ENCODE results near the gene ARVCF. TPM values are rescaled to one million over a fixed set of nuclear protein-coding genes. Genes with fewer than 3 reads are reported as not detected.
A peak's percentile ranks its signal among the peaks of the same experiment; 100 is the strongest.
"Not testable (repeated sequence)": the region's sequence is repeated elsewhere in the genome, so short reads cannot be mapped to it uniquely, and the experiment has no call there.

ARVCF gene
- total RNA-seq, 1 donor from 2014 or later = 25.4 TPM

DNA sequence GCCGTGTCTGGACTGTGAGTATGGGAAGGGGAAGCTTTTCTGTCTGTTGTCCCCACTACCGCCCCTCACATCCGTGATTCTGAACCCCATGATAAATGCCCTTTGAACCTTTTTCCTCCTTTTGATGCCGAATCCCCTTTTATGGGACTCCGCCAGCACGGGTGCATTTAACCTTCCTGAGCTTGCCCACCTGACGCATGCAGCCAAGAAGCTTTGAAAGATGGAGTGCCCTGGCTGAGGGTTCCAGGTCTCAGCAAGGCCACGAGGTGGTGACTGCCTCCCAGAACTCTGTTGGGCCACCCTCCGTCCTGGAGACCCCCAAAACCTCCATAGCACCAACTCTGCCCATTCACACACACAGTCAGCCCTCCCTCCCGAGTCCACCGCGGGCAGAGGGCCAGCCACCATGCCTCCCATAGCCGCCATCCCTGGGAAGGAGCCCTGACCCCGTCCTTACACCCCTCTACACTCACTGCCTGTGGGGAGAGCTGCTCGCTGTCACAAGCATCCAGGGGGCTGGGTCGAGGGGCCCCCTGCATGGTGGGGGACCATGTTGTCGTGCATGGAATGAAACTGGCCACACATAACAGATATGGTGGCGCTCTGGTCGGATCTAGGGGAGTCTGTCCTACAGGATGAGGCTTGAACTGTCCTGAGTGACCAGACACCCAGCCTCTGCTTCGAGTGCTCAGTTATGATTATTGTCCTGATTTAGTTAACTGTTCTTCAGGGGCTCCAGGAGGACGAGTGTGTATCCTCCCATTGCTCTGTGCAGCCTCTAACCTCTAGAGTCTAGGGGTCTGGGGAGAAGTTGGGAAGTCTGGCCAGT is 75.9 kb downstream of the ARVCF start:
- H3K36me3 ChIP-seq = peaks cover 10% of the 10 kb centered on the region
- DNase-seq = no peak
- intact Hi-C loops (cut with micrococcal nuclease) = no loop called here
- H3K27me3 ChIP-seq (ENCODE audit: low read depth) = no peaks in the 10 kb centered on the region
- H3K4me3 ChIP-seq = peak overlapping the region; percentile 89
- peaks cover 3% of the 10 kb centered on the region for H3K9me3 ChIP-seq (replicated peaks)
- TF ChIP-seq, protein P1, sequence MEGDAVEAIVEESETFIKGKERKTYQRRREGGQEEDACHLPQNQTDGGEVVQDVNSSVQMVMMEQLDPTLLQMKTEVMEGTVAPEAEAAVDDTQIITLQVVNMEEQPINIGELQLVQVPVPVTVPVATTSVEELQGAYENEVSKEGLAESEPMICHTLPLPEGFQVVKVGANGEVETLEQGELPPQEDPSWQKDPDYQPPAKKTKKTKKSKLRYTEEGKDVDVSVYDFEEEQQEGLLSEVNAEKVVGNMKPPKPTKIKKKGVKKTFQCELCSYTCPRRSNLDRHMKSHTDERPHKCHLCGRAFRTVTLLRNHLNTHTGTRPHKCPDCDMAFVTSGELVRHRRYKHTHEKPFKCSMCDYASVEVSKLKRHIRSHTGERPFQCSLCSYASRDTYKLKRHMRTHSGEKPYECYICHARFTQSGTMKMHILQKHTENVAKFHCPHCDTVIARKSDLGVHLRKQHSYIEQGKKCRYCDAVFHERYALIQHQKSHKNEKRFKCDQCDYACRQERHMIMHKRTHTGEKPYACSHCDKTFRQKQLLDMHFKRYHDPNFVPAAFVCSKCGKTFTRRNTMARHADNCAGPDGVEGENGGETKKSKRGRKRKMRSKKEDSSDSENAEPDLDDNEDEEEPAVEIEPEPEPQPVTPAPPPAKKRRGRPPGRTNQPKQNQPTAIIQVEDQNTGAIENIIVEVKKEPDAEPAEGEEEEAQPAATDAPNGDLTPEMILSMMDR (IDR thresholded peaks at IDR 0.05; ENCODE audit: borderline replicate concordance) = no peak
- H3K27ac ChIP-seq (replicated peaks) = peak overlapping the region; percentile 95
- H3K4me1 ChIP-seq = peaks cover 53% of the 10 kb centered on the region

DNA sequence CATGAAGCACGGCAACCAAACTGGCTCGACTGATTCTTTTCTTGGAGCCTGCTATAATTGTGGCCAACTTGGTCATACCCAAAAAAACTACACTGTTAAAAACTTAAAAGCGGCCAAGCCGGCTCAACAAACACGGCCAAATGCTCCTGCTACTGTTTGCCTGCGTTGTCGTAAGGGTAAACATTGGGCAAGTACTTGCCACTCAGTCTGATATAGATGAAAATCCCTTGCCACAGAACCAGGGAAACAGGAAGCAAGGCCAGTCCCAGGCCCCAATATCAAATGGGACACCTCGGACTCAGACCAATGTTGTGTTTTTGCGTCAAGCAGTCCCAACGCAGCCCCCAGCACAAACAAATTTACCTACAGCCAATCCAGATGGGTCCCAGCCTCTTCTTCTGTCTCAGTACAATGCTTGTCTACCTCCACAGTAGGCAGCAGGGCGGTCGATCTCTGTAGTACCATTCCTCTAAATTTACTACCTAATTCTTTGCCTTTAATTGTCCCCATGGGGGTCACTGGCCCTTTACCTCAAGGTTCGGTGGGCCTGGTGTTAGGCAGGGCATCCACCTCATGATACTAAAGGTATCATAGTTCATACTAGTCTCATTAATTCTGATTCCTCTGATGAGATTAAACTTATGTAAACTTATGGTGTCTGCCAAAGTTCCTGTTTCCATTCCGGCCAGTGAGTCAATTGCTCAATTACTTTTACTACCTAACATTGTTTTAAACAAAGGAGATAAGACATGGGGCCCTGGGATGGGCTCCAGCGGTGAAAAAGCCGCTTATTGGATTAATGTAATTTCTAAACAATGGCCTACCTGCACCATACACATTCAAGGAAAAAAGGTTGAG is 78.8 kb downstream of the ARVCF start:
- intact Hi-C loops (cut with micrococcal nuclease) = no loop called here
- Histone ChIP-seq H3K36me3 (peaks cover 19% of the 10 kb centered on the region), H3K9me3 (replicated peaks) (peaks cover 12% of the 10 kb centered on the region), H3K27me3 (ENCODE audit: low read depth) (no peaks in the 10 kb centered on the region), H3K4me1 (peaks cover 24% of the 10 kb centered on the region), H3K4me3 (no peak overlapping the region), H3K27ac (replicated peaks) (no peak overlapping the region)
- no peak for DNase-seq
- TF ChIP-seq, protein P1 (IDR thresholded peaks at IDR 0.05; ENCODE audit: borderline replicate concordance) = no peak

DNA sequence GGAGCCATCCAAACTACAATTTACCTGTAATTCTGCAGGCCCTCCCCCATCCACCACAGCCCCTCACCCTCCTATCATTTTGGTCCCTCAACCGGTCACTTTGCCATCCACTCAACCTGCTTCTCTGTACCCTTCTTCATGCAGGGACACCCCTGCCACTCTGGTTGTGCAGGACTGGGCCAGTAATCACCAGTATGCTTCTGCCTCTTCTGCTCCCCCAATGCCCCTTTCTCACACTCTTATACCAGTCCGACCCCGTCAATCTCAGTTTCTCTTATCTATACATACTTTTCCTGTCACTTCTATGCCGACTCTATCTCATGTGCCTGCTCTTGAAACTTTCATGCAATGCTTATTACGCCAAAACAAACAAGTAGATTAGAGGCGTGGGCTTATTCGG is 80.1 kb downstream of the ARVCF start:
- DNase-seq = no peak
- Histone ChIP-seq H3K9me3 (replicated peaks) (peaks cover 12% of the 10 kb centered on the region), H3K36me3 (peaks cover 19% of the 10 kb centered on the region), H3K4me3 (no peak overlapping the region), H3K27ac (replicated peaks) (no peak overlapping the region), H3K27me3 (ENCODE audit: low read depth) (no peaks in the 10 kb centered on the region), H3K4me1 (peaks cover 10% of the 10 kb centered on the region)
- TF ChIP-seq, protein P1 (IDR thresholded peaks at IDR 0.05; ENCODE audit: borderline replicate concordance) = no peak
- intact Hi-C loops (cut with micrococcal nuclease) = no loop called here

DNA sequence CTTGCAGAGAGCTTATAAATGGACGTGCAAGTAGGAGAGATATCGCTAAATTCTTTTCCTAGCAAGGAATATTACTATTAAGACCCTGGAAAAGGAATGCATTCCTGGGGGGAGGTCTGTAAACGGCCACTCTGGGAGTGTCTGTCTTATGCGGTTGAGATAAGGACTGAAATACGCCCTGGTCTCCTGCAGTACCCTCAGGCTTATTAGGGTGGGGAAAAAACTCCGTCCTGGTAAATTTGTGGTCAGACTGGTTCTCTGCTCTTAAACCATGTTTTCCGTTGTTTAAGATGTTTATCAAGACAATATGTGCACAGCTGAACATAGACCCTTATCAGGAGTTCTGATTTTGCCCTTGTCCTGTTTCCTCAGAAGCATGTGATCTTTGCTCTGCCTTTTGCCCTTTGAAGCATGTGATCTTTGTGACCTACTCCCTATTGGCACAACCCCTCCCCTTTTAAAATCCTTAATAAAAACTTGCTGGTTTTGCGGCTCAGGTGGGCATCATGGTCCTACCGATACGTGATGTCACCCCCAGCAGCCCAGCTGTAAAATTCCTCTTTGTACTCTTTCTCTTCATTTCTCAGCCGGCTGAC is 81.4 kb downstream of the ARVCF start:
- H3K4me1 ChIP-seq; H3K27ac ChIP-seq (replicated peaks); DNase-seq; H3K27me3 ChIP-seq (ENCODE audit: low read depth); H3K4me3 ChIP-seq; intact Hi-C loops (cut with micrococcal nuclease): not testable (repeated sequence)
- Histone ChIP-seq H3K36me3 (peaks cover 24% of the 10 kb centered on the region), H3K9me3 (replicated peaks) (peaks cover 12% of the 10 kb centered on the region)

DNA sequence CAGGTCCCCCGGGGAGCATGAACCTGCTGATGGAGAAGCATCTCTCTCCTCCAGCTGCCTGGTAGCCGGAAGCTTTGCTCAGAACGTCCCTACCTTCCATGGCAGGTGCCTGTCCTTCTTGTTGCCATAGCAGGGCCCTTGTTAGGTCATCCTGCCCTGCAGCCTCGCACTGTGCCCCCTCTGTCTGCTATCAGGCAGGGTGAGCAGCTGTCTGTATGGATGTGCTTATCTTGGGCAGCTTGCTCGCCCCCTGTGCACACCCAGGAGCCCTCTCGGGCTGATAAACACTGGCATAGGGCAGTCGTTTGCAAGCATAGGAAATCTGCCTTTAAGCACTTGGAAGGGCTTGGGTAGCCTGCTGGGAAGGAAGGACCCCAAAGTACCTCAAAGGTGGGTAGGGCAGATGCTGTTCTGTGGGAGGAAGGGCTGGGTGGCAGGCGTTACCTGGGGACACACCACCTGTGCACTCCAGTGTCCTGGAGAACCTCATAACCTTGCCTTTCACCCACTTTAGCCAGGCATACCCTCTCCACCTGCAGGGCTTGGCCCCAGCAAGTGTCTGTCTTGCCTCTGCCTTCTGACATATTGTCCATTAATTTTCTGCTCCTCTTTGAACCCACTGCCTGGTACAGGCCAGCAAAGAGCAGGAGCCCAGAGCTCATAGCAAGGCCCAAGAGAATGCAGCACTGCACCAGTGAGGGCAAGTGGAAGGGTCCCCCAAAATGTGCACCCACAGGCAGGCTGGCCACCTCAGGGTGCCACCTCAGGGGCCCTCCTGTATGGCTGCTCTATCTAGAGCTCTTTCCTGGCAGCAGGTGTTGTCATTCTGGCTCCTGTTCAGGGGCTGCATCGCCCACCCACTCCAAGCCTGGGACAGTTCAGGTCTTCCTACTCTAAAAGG is 83.0 kb downstream of the ARVCF start:
- peaks cover 12% of the 10 kb centered on the region for H3K9me3 ChIP-seq (replicated peaks)
- H3K36me3 ChIP-seq = peaks cover 24% of the 10 kb centered on the region
- no peak for DNase-seq
- intact Hi-C loops (cut with micrococcal nuclease) = no loop called here
- TF ChIP-seq, protein P1 (IDR thresholded peaks at IDR 0.05; ENCODE audit: borderline replicate concordance) = no peak
- H3K4me3 ChIP-seq = no peak overlapping the region
- no peaks in the 10 kb centered on the region for H3K27me3 ChIP-seq (ENCODE audit: low read depth)
- no peaks in the 10 kb centered on the region for H3K4me1 ChIP-seq
- H3K27ac ChIP-seq (replicated peaks) = no peak overlapping the region
